GM12878 (cell line): Measurements from ENCODE around the gene ANKRD13D. TPM values are rescaled to one million over a fixed set of nuclear protein-coding genes. Genes with fewer than 3 reads are reported as not detected.

Source experiments
- EED ChIP-seq: sonication (generic); IDR thresholded peaks from 2 replicates; pipeline ENCODE4 v1.6.1; 2016; ENCODE audit warnings: antibody characterized with exemption, low read depth
- IKZF1 ChIP-seq: fragments of 450-650 bp; conservative IDR thresholded peaks from 2 replicates; pipeline ENCODE4 v1.6.1; 2017; ENCODE audit warnings: antibody characterized with exemption, mild to moderate bottlenecking
- IKZF2 ChIP-seq, 2 experiments: fragments of 450-650 bp; IDR thresholded peaks; 2 replicates each; pipeline ENCODE4 v1.6.1; 2017; ENCODE audit warnings: mild to moderate bottlenecking in 2 of 2, moderate library complexity in 2 of 2
- IRF4 ChIP-seq: IDR thresholded peaks from 2 replicates; pipeline ENCODE4 v1.6.1; 2011; ENCODE audit warnings: low read depth, low read length
- MTA3 ChIP-seq: IDR thresholded peaks from 2 replicates; pipeline ENCODE4 v1.6.1; 2012; ENCODE audit warnings: low read length, inconsistent platforms, borderline replicate concordance
- NBN ChIP-seq: fragments of 450-650 bp; IDR thresholded peaks from 2 replicates; pipeline ENCODE4 v1.6.1; 2016
- PAX5 ChIP-seq: IDR thresholded peaks from 2 replicates; pipeline ENCODE4 v1.6.1; 2011; ENCODE audit warnings: low read depth, low read length, borderline replicate concordance
- POU2F2 ChIP-seq: IDR thresholded peaks from 3 replicates; pipeline ENCODE4 v1.6.1; 2011; ENCODE audit warnings: low read depth, mild to moderate bottlenecking, low read length, borderline replicate concordance
- RELA ChIP-seq: fragments of 450-650 bp; IDR thresholded peaks from 2 replicates; pipeline ENCODE4 v1.8.0; 2014; ENCODE audit warnings: borderline replicate concordance; ENCODE audit not compliant: partially characterized antibody
- SKIL ChIP-seq: fragments of 450-650 bp; IDR thresholded peaks from 2 replicates; pipeline ENCODE4 v1.6.1; 2017; ENCODE audit warnings: mild to moderate bottlenecking, low read depth, inconsistent platforms; ENCODE audit not compliant: poor library complexity, severe bottlenecking
- SMARCA5 ChIP-seq: fragments of 450-650 bp; IDR thresholded peaks from 2 replicates; pipeline ENCODE4 v1.6.1; 2017; ENCODE audit warnings: mild to moderate bottlenecking
- SMC3 ChIP-seq: IDR thresholded peaks from 2 replicates; pipeline ENCODE4 v1.6.1; 2011; ENCODE audit warnings: low read length, improper control_type of control experiment, borderline replicate concordance
- SREBF2 ChIP-seq: IDR thresholded peaks from 2 replicates; pipeline ENCODE4 v1.6.1; 2012; ENCODE audit warnings: mild to moderate bottlenecking, low read length
- TCF12 ChIP-seq: IDR thresholded peaks from 2 replicates; pipeline ENCODE4 v1.6.1; 2011; ENCODE audit warnings: low read depth, mild to moderate bottlenecking, low read length
- YY1 ChIP-seq: IDR thresholded peaks from 2 replicates; pipeline ENCODE4 v1.6.1; 2011; ENCODE audit warnings: low read depth, mild to moderate bottlenecking, low read length
- ZNF274 ChIP-seq: IDR thresholded peaks from one replicate; pipeline ENCODE4 v1.8.0; 2011; ENCODE audit not compliant: insufficient read length, insufficient read depth
- polyA plus RNA-seq, 11 experiments: library from polyadenylated mRNA; depleted of rRNA in 4 of 11; unstranded in 6 of 11; stranded (reverse) in 5 of 11; fragments of >200 nt; fragmentation: Nextera tagmentation in 4 of 11; fragmentation: Illumina TruSeq in 1 of 11; extraction: Ambion mirVana in 4 of 11; extraction: Trizol in 1 of 11; gene quantifications; 1 replicate in 1 of 11; 2 replicates in 10 of 11; pipeline versions ENCODE4 v1.2.1 to v1.2.3, GENCODE V29; 2011 to 2016; ENCODE audit warnings: inconsistent platforms in 2 of 11, missing spikeins in 2 of 11, low read depth in 1 of 11
- total RNA-seq, 4 experiments: library from RNA; depleted of rRNA in 3 of 4; stranded (reverse); fragments of >200 nt in 3 of 4; fragmentation: Illumina TruSeq in 1 of 4; extraction: Trizol in 1 of 4; gene quantifications; 2 replicates each; pipeline versions ENCODE4 v1.2.1 to v1.2.3, GENCODE V29; 2013 to 2021
- TF ChIP-seq, protein P1 (sequence below), 3 experiments: IDR thresholded peaks in 2 of 3; conservative IDR thresholded peaks in 1 of 3; 2 replicates each; pipeline ENCODE4 v1.5.1; 2011; ENCODE audit warnings: low read depth in 3 of 3, low read length in 3 of 3, mild to moderate bottlenecking in 3 of 3, control low read depth in 2 of 3, moderate library complexity in 2 of 3, inconsistent platforms in 1 of 3, mixed read lengths in 1 of 3; ENCODE audit not compliant: control insufficient read depth in 2 of 3, insufficient read depth in 1 of 3; ENCODE audit errors: extremely low read depth in 1 of 3

ANKRD13D gene
- total and polyA plus RNA-seq, 10 of the 15 experiments (the other 5 are each of a cell fraction or from before 2014, with no cell fraction given): 2.0 to 56.2 (median 21.4) TPM

- TF ChIP-seq IKZF2 (IDR thresholded peaks at IDR 0.05): 0 out of 4 replicates have a peak, but pooled peaks of 1 of the 2 experiments have one; percentile 25
- 0 out of 2 replicates have a peak, but pooled peaks have one; percentile 8 for TF ChIP-seq PAX5
- peak; percentile 37; the same call in 1 of the 2 replicates for TF ChIP-seq SMARCA5
- TF ChIP-seq IKZF1: peak; percentile 59
- TF ChIP-seq MTA3: no peak
- TF ChIP-seq RELA: peak; percentile 28
- TF ChIP-seq POU2F2: 0 out of 3 replicates have a peak, but pooled peaks have one; percentile 30
- TF ChIP-seq SMC3: peak; percentile 65
- TF ChIP-seq, protein P1, sequence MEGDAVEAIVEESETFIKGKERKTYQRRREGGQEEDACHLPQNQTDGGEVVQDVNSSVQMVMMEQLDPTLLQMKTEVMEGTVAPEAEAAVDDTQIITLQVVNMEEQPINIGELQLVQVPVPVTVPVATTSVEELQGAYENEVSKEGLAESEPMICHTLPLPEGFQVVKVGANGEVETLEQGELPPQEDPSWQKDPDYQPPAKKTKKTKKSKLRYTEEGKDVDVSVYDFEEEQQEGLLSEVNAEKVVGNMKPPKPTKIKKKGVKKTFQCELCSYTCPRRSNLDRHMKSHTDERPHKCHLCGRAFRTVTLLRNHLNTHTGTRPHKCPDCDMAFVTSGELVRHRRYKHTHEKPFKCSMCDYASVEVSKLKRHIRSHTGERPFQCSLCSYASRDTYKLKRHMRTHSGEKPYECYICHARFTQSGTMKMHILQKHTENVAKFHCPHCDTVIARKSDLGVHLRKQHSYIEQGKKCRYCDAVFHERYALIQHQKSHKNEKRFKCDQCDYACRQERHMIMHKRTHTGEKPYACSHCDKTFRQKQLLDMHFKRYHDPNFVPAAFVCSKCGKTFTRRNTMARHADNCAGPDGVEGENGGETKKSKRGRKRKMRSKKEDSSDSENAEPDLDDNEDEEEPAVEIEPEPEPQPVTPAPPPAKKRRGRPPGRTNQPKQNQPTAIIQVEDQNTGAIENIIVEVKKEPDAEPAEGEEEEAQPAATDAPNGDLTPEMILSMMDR (IDR thresholded peaks at IDR 0.05 in 2 of 3, conservative IDR thresholded peaks at IDR 0.05 in 1 of 3; ENCODE audit: control insufficient read depth in 2 of 3, extremely low read depth in 1 of 3, insufficient read depth in 1 of 3, low read depth in 3 of 3, low read length in 3 of 3): peak; percentile 91 to 94 (median 93); a peak in 5 of 6 replicates
- TF ChIP-seq IRF4: 0 out of 2 replicates have a peak, but pooled peaks have one; percentile 29
- peak; percentile 66; the same call in 1 of the 2 replicates for TF ChIP-seq EED
- 0 out of 2 replicates have a peak, but pooled peaks have one; percentile 8 for TF ChIP-seq TCF12
- TF ChIP-seq YY1: peak; percentile 73
- peak; percentile 26 for TF ChIP-seq SKIL
- no peak for TF ChIP-seq ZNF274
- TF ChIP-seq NBN: peak; percentile 41; the same call in 1 of the 2 replicates
- TF ChIP-seq SREBF2: no peak
Observed at GRCh38 chr11:67351275-67352005, 62.3 kb downstream of the ANKRD13D start (continued).

Other genes with a start within 250 kb of the ANKRD13D start
Only the 7 nearest of the 20 such genes appear.
- 135 and 140 TPM in 2 replicates for gene GRK2, start 22.8 kb upstream of the ANKRD13D start, total RNA-seq (2014; rRNA removed)
- 50.3 and 54.9 TPM in 2 replicates for gene GRK2, start 22.8 kb upstream of the ANKRD13D start, total RNA-seq (2014; rRNA removed; fragmentation: Illumina TruSeq; extraction: Trizol)
- gene GRK2, start 22.8 kb upstream of the ANKRD13D start, total RNA-seq (2021): 152 and 160 TPM in 2 replicates
- 52.4 and 77.2 TPM in 2 replicates for gene GRK2, start 22.8 kb upstream of the ANKRD13D start, polyA plus RNA-seq (2011; rRNA removed)
- 44.5 and 90.0 TPM in 2 replicates for gene GRK2, start 22.8 kb upstream of the ANKRD13D start, polyA plus RNA-seq (2014; fragmentation: Illumina TruSeq; extraction: Trizol)
- 1 to 10 TPM; 1.0 to 1.3 TPM for gene GRK2, start 22.8 kb upstream of the ANKRD13D start, polyA plus RNA-seq (2014; fragmentation: Nextera tagmentation; extraction: Ambion mirVana)
- 142 and 155 TPM in 2 replicates for gene GRK2, start 22.8 kb upstream of the ANKRD13D start, polyA plus RNA-seq (2014; rRNA removed)
- 10 to 100 TPM; 31.5 to 34.5 TPM for gene GRK2, start 22.8 kb upstream of the ANKRD13D start, polyA plus RNA-seq (2016; fragmentation: Nextera tagmentation; extraction: Ambion mirVana)
- gene SSH3, start 14.2 kb downstream of the ANKRD13D start, total RNA-seq (2014; rRNA removed): 0.11 and 0.73 TPM in 2 replicates
- gene SSH3, start 14.2 kb downstream of the ANKRD13D start, total RNA-seq (2014; rRNA removed; fragmentation: Illumina TruSeq; extraction: Trizol): 0.18 and 0.23 TPM in 2 replicates
- 0.80 and 1.7 TPM in 2 replicates for gene SSH3, start 14.2 kb downstream of the ANKRD13D start, total RNA-seq (2021)
- gene SSH3, start 14.2 kb downstream of the ANKRD13D start, polyA plus RNA-seq (2011; rRNA removed): 0.05 and 0.10 TPM in 2 replicates
- 0.08 and 0.21 TPM in 2 replicates for gene SSH3, start 14.2 kb downstream of the ANKRD13D start, polyA plus RNA-seq (2014; fragmentation: Illumina TruSeq; extraction: Trizol)
- gene SSH3, start 14.2 kb downstream of the ANKRD13D start, polyA plus RNA-seq (2014; fragmentation: Nextera tagmentation; extraction: Ambion mirVana): not detected
- 0.83 and 0.94 TPM in 2 replicates for gene SSH3, start 14.2 kb downstream of the ANKRD13D start, polyA plus RNA-seq (2014; rRNA removed)
- under 1 TPM in 1 of 2 experiments, not detected in 1; 0.28 TPM for gene SSH3, start 14.2 kb downstream of the ANKRD13D start, polyA plus RNA-seq (2016; fragmentation: Nextera tagmentation; extraction: Ambion mirVana)
- 140 and 142 TPM in 2 replicates for gene POLD4, start 64.2 kb downstream of the ANKRD13D start, total RNA-seq (2014; rRNA removed)
- 46.8 and 51.2 TPM in 2 replicates for gene POLD4, start 64.2 kb downstream of the ANKRD13D start, total RNA-seq (2014; rRNA removed; fragmentation: Illumina TruSeq; extraction: Trizol)
- 103 and 110 TPM in 2 replicates for gene POLD4, start 64.2 kb downstream of the ANKRD13D start, total RNA-seq (2021)
- gene POLD4, start 64.2 kb downstream of the ANKRD13D start, polyA plus RNA-seq (2011; rRNA removed): 43.4 and 72.8 TPM in 2 replicates
- 11.5 and 25.8 TPM in 2 replicates for gene POLD4, start 64.2 kb downstream of the ANKRD13D start, polyA plus RNA-seq (2014; fragmentation: Illumina TruSeq; extraction: Trizol)
- 10 to 100 TPM in 1 of 2 experiments, 1 to 10 TPM in 1; 8.1 to 23.5 TPM for gene POLD4, start 64.2 kb downstream of the ANKRD13D start, polyA plus RNA-seq (2014; fragmentation: Nextera tagmentation; extraction: Ambion mirVana)
- gene POLD4, start 64.2 kb downstream of the ANKRD13D start, polyA plus RNA-seq (2014; rRNA removed): 176 and 184 TPM in 2 replicates
- 100 to 1,000 TPM; 120 to 125 TPM for gene POLD4, start 64.2 kb downstream of the ANKRD13D start, polyA plus RNA-seq (2016; fragmentation: Nextera tagmentation; extraction: Ambion mirVana)
- 0.68 and 0.82 TPM in 2 replicates for gene CLCF1, start 84.3 kb downstream of the ANKRD13D start, total RNA-seq (2014; rRNA removed)
- gene CLCF1, start 84.3 kb downstream of the ANKRD13D start, total RNA-seq (2014; rRNA removed; fragmentation: Illumina TruSeq; extraction: Trizol): 0.63 and 0.64 TPM in 2 replicates
- gene CLCF1, start 84.3 kb downstream of the ANKRD13D start, total RNA-seq (2021): 1.3 and 1.5 TPM in 2 replicates
- gene CLCF1, start 84.3 kb downstream of the ANKRD13D start, polyA plus RNA-seq (2011; rRNA removed): 0.12 and 0.16 TPM in 2 replicates
- 0.25 and 0.79 TPM in 2 replicates for gene CLCF1, start 84.3 kb downstream of the ANKRD13D start, polyA plus RNA-seq (2014; fragmentation: Illumina TruSeq; extraction: Trizol)
- gene CLCF1, start 84.3 kb downstream of the ANKRD13D start, polyA plus RNA-seq (2014; fragmentation: Nextera tagmentation; extraction: Ambion mirVana): under 1 TPM; 0.24 to 0.58 TPM
- gene CLCF1, start 84.3 kb downstream of the ANKRD13D start, polyA plus RNA-seq (2014; rRNA removed): 2.1 and 2.4 TPM in 2 replicates
- under 1 TPM in 1 of 2 experiments, not detected in 1; 0.35 TPM for gene CLCF1, start 84.3 kb downstream of the ANKRD13D start, polyA plus RNA-seq (2016; fragmentation: Nextera tagmentation; extraction: Ambion mirVana)
- 21.0 and 21.9 TPM in 2 replicates for gene RAD9A, start 102.7 kb downstream of the ANKRD13D start, total RNA-seq (2014; rRNA removed)
- 8.2 TPM in 2 replicates for gene RAD9A, start 102.7 kb downstream of the ANKRD13D start, total RNA-seq (2014; rRNA removed; fragmentation: Illumina TruSeq; extraction: Trizol)
- gene RAD9A, start 102.7 kb downstream of the ANKRD13D start, total RNA-seq (2021): 29.5 and 32.7 TPM in 2 replicates
- 9.6 and 18.6 TPM in 2 replicates for gene RAD9A, start 102.7 kb downstream of the ANKRD13D start, polyA plus RNA-seq (2011; rRNA removed)
- 5.8 and 15.6 TPM in 2 replicates for gene RAD9A, start 102.7 kb downstream of the ANKRD13D start, polyA plus RNA-seq (2014; fragmentation: Illumina TruSeq; extraction: Trizol)
- 1 to 10 TPM; 1.1 to 3.6 TPM for gene RAD9A, start 102.7 kb downstream of the ANKRD13D start, polyA plus RNA-seq (2014; fragmentation: Nextera tagmentation; extraction: Ambion mirVana)
- 36.2 and 37.6 TPM in 2 replicates for gene RAD9A, start 102.7 kb downstream of the ANKRD13D start, polyA plus RNA-seq (2014; rRNA removed)
- 10 to 100 TPM; 22.0 to 25.6 TPM for gene RAD9A, start 102.7 kb downstream of the ANKRD13D start, polyA plus RNA-seq (2016; fragmentation: Nextera tagmentation; extraction: Ambion mirVana)
- 342 and 371 TPM in 2 replicates for gene PPP1CA, start 112.6 kb downstream of the ANKRD13D start, total RNA-seq (2014; rRNA removed)
- 170 and 176 TPM in 2 replicates for gene PPP1CA, start 112.6 kb downstream of the ANKRD13D start, total RNA-seq (2014; rRNA removed; fragmentation: Illumina TruSeq; extraction: Trizol)
- 265 and 269 TPM in 2 replicates for gene PPP1CA, start 112.6 kb downstream of the ANKRD13D start, total RNA-seq (2021)
- 86.0 and 211 TPM in 2 replicates for gene PPP1CA, start 112.6 kb downstream of the ANKRD13D start, polyA plus RNA-seq (2011; rRNA removed)
- gene PPP1CA, start 112.6 kb downstream of the ANKRD13D start, polyA plus RNA-seq (2014; fragmentation: Illumina TruSeq; extraction: Trizol): 128 and 202 TPM in 2 replicates
- 10 to 100 TPM; 26.4 to 41.7 TPM for gene PPP1CA, start 112.6 kb downstream of the ANKRD13D start, polyA plus RNA-seq (2014; fragmentation: Nextera tagmentation; extraction: Ambion mirVana)
- gene PPP1CA, start 112.6 kb downstream of the ANKRD13D start, polyA plus RNA-seq (2014; rRNA removed): 306 and 326 TPM in 2 replicates
- gene PPP1CA, start 112.6 kb downstream of the ANKRD13D start, polyA plus RNA-seq (2016; fragmentation: Nextera tagmentation; extraction: Ambion mirVana): 100 to 1,000 TPM; 417 to 458 TPM
- 52.0 and 60.0 TPM in 2 replicates for gene TBC1D10C, start 114.8 kb downstream of the ANKRD13D start, total RNA-seq (2014; rRNA removed)
- 18.4 and 19.5 TPM in 2 replicates for gene TBC1D10C, start 114.8 kb downstream of the ANKRD13D start, total RNA-seq (2014; rRNA removed; fragmentation: Illumina TruSeq; extraction: Trizol)
- gene TBC1D10C, start 114.8 kb downstream of the ANKRD13D start, total RNA-seq (2021): 77.4 and 80.7 TPM in 2 replicates
- 9.6 and 15.4 TPM in 2 replicates for gene TBC1D10C, start 114.8 kb downstream of the ANKRD13D start, polyA plus RNA-seq (2011; rRNA removed)
- gene TBC1D10C, start 114.8 kb downstream of the ANKRD13D start, polyA plus RNA-seq (2014; fragmentation: Illumina TruSeq; extraction: Trizol): 3.4 and 13.5 TPM in 2 replicates
- gene TBC1D10C, start 114.8 kb downstream of the ANKRD13D start, polyA plus RNA-seq (2014; fragmentation: Nextera tagmentation; extraction: Ambion mirVana): 1 to 10 TPM; 1.1 to 6.6 TPM
- 83.4 and 85.3 TPM in 2 replicates for gene TBC1D10C, start 114.8 kb downstream of the ANKRD13D start, polyA plus RNA-seq (2014; rRNA removed)
- gene TBC1D10C, start 114.8 kb downstream of the ANKRD13D start, polyA plus RNA-seq (2016; fragmentation: Nextera tagmentation; extraction: Ambion mirVana): 10 to 100 TPM; 61.8 to 73.3 TPM